22Rv1 (cell line): Measurements from ENCODE around the gene AP5M1.

Source experiments
- H3K27ac ChIP-seq: fragments of 450-650 bp; 2 replicates; pipeline ENCODE4 v1.5.1; 2017
- CTCF ChIP-seq: fragments of 450-650 bp; IDR thresholded peaks from 2 replicates; pipeline ENCODE4 v1.5.1; 2017; ENCODE audit warnings: mild to moderate bottlenecking
- ZFX ChIP-seq: fragments of 450-650 bp; IDR thresholded peaks from 2 replicates; pipeline ENCODE4 v1.6.1; 2017; ENCODE audit warnings: antibody characterized with exemption, borderline replicate concordance

The AP5M1 gene

GRCh38 chr14:57346741-57347140 lies 78.0 kb downstream of the AP5M1 start:
- H3K27ac ChIP-seq = no peak overlapping the region
- TF ChIP-seq ZFX = no peak
- no peak for TF ChIP-seq CTCF
